LNCAP (cell line): ENCODE data around the gene CDC25A.

Experiments used
- TF ChIP-seq, protein P1 (sequence below): fragments of 450-650 bp; IDR thresholded peaks from 2 replicates; pipeline ENCODE4 v1.5.1; 2017; ENCODE audit warnings: mild to moderate bottlenecking

Gene CDC25A

DNA sequence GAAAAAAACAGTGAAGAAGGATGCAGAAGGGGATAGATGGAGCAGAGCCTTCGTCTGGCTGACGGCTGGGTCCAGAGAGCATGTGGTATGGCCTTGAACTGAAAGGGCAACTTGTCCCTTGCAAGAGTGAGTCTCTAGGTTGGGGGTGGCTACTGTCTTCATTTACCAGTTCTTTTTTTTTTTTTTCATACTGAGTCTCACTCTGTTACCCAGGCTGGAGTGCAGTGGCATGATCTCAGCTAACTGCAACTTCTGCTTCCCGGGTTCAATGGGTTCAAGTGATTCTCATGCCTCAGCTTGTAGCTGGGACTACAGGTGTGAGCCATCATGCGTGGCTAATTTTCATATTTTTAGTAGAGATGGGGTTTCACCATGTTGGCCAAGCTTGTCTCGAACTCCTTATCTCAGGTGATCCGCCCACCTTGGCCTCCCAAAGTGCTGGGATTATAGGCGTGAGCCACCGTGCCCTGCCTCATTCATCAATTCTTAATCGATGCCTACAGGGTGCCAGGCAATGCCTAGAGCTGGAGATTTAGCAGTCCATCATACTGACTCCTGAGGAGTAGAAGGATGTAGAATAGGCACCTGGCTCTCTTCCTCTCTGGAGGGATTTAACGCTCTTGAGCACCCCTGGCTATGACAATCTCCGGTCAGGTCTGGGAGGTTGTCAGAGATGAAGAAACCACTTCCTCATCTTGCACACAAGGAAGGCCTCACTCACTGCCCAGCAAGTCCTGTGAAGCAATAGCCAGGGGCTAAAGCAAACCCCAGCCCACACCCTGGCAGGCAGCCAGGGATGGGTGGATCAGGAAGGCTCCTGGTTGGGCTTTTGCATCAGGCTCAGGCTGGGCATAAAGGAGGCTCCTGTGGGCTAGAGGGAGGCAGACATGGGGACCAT, 34.6 kb upstream of the CDC25A start, which contains the start of gene CAMP:
TSS of gene CAMP (plus strand) at position 880 of the 898 bp plus-strand sequence. CDS start at position 897, 17 bp downstream.
- TF ChIP-seq, protein P1, sequence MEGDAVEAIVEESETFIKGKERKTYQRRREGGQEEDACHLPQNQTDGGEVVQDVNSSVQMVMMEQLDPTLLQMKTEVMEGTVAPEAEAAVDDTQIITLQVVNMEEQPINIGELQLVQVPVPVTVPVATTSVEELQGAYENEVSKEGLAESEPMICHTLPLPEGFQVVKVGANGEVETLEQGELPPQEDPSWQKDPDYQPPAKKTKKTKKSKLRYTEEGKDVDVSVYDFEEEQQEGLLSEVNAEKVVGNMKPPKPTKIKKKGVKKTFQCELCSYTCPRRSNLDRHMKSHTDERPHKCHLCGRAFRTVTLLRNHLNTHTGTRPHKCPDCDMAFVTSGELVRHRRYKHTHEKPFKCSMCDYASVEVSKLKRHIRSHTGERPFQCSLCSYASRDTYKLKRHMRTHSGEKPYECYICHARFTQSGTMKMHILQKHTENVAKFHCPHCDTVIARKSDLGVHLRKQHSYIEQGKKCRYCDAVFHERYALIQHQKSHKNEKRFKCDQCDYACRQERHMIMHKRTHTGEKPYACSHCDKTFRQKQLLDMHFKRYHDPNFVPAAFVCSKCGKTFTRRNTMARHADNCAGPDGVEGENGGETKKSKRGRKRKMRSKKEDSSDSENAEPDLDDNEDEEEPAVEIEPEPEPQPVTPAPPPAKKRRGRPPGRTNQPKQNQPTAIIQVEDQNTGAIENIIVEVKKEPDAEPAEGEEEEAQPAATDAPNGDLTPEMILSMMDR: no peak

DNA sequence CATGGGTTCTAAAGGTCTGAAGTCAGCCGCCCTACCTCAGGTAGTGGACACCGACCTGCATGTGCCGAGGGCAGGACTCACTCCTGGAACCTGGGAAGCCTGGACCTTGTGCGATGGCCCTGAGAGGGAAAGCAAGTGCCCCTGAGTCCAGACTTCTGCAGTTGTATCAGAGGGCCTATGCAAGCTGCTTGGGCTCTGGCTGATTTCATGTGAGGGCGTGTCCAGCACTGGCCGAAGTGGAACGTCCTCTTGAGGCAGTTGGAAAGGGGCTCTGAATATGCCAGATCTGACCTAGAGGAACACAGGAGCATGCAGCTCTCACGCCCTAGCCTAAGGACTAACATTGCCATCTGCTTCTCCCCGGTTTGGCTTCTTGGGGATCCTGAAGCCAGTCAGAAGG, 32.5 kb upstream of the CDC25A start:
- TF ChIP-seq, protein P1: no peak

DNA sequence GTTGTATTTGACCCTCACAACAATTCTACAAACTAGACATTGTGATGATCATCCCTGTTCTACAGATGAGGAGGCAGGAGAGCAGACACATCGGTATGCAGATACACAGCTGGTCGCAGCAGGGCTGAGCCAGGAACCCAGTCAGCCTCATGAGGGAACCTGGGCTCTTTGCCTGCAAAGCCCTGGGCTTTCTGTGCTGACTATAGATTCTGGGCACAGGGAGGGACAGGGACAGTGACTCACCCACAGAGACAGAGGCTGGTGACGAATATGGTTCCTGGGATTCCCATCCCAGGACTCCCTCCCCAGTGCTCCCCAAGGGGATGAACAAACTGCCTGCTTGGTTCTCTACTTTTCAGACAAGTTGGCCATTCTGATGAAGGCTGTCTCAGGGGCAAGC, 31.3 kb upstream of the CDC25A start:
- TF ChIP-seq, protein P1: no peak

DNA sequence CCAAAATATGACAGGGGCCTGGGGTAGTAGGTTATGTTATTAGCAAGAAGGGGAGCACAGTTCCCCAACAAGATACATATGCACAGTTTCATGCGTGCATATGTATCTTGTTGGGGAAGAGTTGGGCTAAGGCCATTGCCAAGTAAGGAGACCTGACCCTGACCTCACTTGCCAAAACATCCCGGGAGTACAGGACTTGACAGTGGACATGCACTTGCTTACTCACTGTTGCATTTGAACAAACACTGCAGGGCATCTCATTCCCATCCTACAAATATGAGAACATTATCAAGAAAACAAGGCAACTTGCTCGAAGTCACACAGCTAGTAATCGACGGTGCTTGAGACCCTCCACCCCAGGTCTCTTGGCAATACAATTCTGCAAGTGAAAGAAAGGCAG, 30.3 kb upstream of the CDC25A start:
- TF ChIP-seq, protein P1: no peak

DNA sequence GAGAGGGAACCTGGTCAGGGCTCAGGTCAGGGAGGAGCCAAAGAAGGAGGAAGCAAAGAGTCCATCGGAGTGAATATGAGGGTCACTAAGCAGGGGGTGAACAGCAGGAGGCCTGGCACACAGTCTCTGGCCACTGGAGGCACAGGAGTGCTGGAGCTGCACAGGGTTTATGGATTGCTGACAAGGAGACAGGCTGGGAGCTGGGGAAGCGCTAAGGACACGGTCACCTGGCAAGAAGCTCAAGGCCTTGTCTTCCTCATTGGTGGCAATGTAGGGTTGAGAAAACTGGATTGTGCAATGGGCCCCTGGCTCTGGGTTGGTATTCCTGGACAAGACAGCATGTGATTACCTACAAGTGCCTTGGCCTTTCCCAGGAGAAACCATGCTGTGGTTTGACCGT, 29.2 kb upstream of the CDC25A start:
- TF ChIP-seq, protein P1: no peak

DNA sequence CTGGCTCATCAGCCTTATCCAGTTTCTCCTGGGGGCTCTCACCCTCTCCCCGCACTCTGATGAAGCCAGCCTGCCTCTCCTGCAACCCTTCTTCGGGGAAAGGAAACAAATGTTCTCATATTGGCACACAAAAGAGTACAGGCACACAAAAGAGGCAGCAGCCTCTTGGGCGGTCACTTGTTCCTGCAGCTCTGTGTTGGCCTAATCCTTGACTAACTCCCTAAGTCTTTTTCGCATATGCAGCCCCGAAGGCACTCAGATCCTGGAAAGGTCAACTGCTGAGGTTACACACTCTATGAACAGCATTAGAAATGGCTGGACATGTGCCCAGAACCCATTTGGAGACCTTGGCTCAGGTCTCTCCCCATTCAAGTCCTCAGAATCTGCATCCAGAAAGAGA, 27.7 kb upstream of the CDC25A start:
- TF ChIP-seq, protein P1: no peak

DNA sequence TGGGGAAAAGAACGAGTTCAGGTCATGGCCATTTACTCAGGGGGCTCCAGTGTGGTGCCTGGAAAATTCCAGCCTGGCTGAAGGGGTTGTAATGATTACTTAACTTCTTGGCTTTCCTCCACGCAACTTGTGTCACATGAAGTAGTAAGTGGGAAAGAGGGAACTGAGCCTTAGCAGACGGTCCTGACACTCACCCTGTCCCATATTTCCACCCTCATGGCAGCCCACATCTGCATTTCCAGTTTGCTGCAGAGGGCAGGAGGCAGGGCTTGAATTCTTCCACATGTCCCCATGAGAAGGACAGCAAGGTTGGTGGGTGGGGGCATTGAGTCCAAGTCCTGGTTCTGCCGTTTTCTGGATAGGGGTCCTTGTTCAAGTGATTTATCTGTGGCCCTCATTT, 27.2 kb upstream of the CDC25A start:
- TF ChIP-seq, protein P1: no peak
